ENCODE data around the gene KIAA0408. TPM values are rescaled to one million over a fixed set of nuclear protein-coding genes. Genes with fewer than 3 reads are reported as not detected.

The KIAA0408 gene
- total and polyA plus RNA-seq, 9 of the 15 experiments (the other 6 are each of a cell fraction or from before 2014, with no cell fraction given), result 0.11 TPM; not detected in 8

DNA sequence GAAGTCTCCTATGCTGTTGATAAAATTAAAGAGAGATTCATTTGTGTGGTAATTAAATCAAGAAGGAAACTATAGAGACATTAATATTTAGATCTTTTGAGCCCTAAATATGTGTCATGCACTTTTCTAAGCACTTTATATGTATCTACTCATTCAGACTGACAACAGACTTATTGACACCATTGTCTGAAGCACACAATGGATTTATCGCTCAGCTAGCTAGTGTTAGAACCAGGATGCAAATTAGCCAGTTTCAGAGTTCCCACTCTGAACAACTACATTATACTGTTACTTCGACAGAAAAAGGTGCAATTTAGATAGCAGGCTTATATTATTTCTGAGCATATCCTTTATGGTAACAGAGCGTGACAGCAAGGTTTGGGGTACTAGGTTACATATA is 27.7 kb upstream of the KIAA0408 start:
- in situ Hi-C loops (cut with MboI), result no loop called here
- Histone ChIP-seq H3K79me2 (ENCODE audit: control insufficient read depth, insufficient read depth, low read length) (no peaks in the 10 kb centered on the region), H3K4me2 (ENCODE audit: insufficient read depth, low read length) (no peak overlapping the region), H3K9me1 (ENCODE audit: control insufficient read depth, insufficient read depth, low read length) (no peaks in the 10 kb centered on the region), H3K36me3 (ENCODE audit: control insufficient read depth, insufficient read depth, low read length) (no peaks in the 10 kb centered on the region), H2AFZ (ENCODE audit: low read depth, low read length) (no peak overlapping the region), H3K27ac (ENCODE audit: extremely low read depth, low read depth, low read length) (no peak overlapping the region), H3K27me3 (ENCODE audit: control insufficient read depth in 2 of 2, insufficient read depth in 2 of 2, low read length in 2 of 2) (no peaks in the 10 kb centered on the region), H3K4me1 (replicated peaks in 1 of 2; ENCODE audit: control insufficient read depth in 2 of 2, insufficient read depth in 2 of 2, low read length in 2 of 2) (no peaks in the 10 kb centered on the region), H3K9me3 (replicated peaks; ENCODE audit: control insufficient read depth, insufficient read depth, low read depth, low read length) (no peaks in the 10 kb centered on the region), H4K20me1 (replicated peaks; ENCODE audit: control insufficient read depth, insufficient read depth, low read length) (no peaks in the 10 kb centered on the region), H3K4me3 (no peak overlapping the region), H3K9ac (ENCODE audit: insufficient read depth in 1 of 2, low read depth in 2 of 2, low read length in 2 of 2) (no peak overlapping the region)
- ATAC-seq (no peak), FAIRE-seq (no peak), DNase-seq (ENCODE audit: extremely low read depth in 1 of 4, low spot score in 3 of 4) (no peak)
- intact Hi-C loops (cut with micrococcal nuclease), result no loop called here
- 2% methylated on average over 3 of the region's 3 CpGs for WGBS (ENCODE audit: insufficient coverage, low coverage, missing lambda C conversion rate)
- TF ChIP-seq DMBX1 (CRISPR knock-in tag; IDR thresholded peaks at IDR 0.05; ENCODE audit: borderline replicate concordance) (no peak), HNRNPH1 (optimal IDR thresholded peaks at IDR 0.05; ENCODE audit: low read depth, low read length) (no peak), MECOM (CRISPR knock-in tag; IDR thresholded peaks at IDR 0.05) (no peak), GATA2 (CRISPR knock-in tag; IDR thresholded peaks at IDR 0.05) (no peak), SAFB (IDR thresholded peaks at IDR 0.05; ENCODE audit: borderline replicate concordance, low read depth, low read length) (no peak), U2AF1 (optimal IDR thresholded peaks at IDR 0.05; ENCODE audit: low read depth, low read length) (no peak), ZSCAN32 (CRISPR knock-in tag; IDR thresholded peaks at IDR 0.05) (no peak), PPARD (CRISPR knock-in tag; IDR thresholded peaks at IDR 0.05) (no peak), NFYB (IDR thresholded peaks at IDR 0.05; ENCODE audit: extremely low read depth, insufficient read length) (no peak), ZNF239 (CRISPR knock-in tag; IDR thresholded peaks at IDR 0.05) (no peak), ETS2 (tag; IDR thresholded peaks at IDR 0.05; ENCODE audit: borderline replicate concordance, poor library complexity, severe bottlenecking) (no peak), ZNF174 (CRISPR knock-in tag; IDR thresholded peaks at IDR 0.05) (no peak)
- TF ChIP-seq, protein P1, sequence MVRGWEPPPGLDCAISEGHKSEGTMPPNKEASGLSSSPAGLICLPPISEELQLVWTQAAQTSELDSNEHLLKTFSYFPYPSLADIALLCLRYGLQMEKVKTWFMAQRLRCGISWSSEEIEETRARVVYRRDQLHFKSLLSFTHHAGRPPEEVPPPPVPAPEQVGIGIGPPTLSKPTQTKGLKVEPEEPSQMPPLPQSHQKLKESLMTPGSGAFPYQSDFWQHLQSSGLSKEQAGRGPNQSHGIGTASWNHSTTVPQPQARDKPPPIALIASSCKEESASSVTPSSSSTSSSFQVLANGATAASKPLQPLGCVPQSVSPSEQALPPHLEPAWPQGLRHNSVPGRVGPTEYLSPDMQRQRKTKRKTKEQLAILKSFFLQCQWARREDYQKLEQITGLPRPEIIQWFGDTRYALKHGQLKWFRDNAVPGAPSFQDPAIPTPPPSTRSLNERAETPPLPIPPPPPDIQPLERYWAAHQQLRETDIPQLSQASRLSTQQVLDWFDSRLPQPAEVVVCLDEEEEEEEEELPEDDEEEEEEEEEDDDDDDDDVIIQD (CRISPR knock-in tag; IDR thresholded peaks at IDR 0.05), result no peak
- TF ChIP-seq, protein P2, sequence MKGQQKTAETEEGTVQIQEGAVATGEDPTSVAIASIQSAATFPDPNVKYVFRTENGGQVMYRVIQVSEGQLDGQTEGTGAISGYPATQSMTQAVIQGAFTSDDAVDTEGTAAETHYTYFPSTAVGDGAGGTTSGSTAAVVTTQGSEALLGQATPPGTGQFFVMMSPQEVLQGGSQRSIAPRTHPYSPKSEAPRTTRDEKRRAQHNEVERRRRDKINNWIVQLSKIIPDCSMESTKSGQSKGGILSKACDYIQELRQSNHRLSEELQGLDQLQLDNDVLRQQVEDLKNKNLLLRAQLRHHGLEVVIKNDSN (CRISPR knock-in tag; IDR thresholded peaks at IDR 0.05), result no peak
- BruUV-seq (replicated peaks), result no TSS peak
- ChIA-PET CTCF (ENCODE audit: low intra/inter-chr PET ratio) (no interaction called here), POLR2A (no interaction called here)
